Peyer's patch (tissue), 4 donors: ENCODE results near the gene MREG. TPM values are rescaled to one million over a fixed set of nuclear protein-coding genes. Genes with fewer than 3 reads are reported as not detected.

Experiments used
- DNase-seq, 3 donors: peaks; one replicate each; pipeline ENCODE4 v3.0.0-alpha.2; 2017 to 2019
- H3K27ac ChIP-seq, 4 donors: fragments of 200-600 bp; sonication (generic); one replicate each; pipeline ENCODE4 v1.5.1; 2016 to 2019
- H3K27me3 ChIP-seq, 2 donors: fragments of 200-600 bp; sonication (generic); one replicate each; pipeline ENCODE4 v1.5.1; 2019
- H3K36me3 ChIP-seq, 3 donors: fragments of 200-600 bp; sonication (generic); one replicate each; pipeline ENCODE4 v1.5.1; 2016 to 2019
- H3K4me1 ChIP-seq, 4 donors: fragments of 200-600 bp; sonication (generic); one replicate each; pipeline ENCODE4 v1.5.1; 2016 to 2019
- H3K4me3 ChIP-seq, 4 donors: fragments of 200-600 bp; sonication (generic); 1 replicate in 3 of 4; 2 replicates in 1 of 4; pipeline ENCODE4 v1.5.1; 2016 to 2019; ENCODE audit warnings: mild to moderate bottlenecking in 1 of 4
- H3K9me3 ChIP-seq, 4 donors: fragments of 200-600 bp; sonication (generic); one replicate each; pipeline ENCODE4 v1.5.1; 2016 to 2019; ENCODE audit warnings: mild to moderate bottlenecking in 1 of 4
- CTCF ChIP-seq, 6 experiments: fragments of 450-650 bp in 4 of 6; fragments of 200-600 bp in 2 of 6; sonication (generic) in 1 of 6; IDR thresholded peaks; one replicate each; pipeline ENCODE4 v1.5.1; 2017 to 2019; ENCODE audit warnings: antibody characterized with exemption in 6 of 6, mild to moderate bottlenecking in 3 of 6, moderate library complexity in 1 of 6
- POLR2A ChIP-seq, 2 donors: fragments of 450-650 bp; IDR thresholded peaks; one replicate each; pipeline ENCODE4 v1.5.1; 2017; ENCODE audit warnings: antibody characterized with exemption in 2 of 2, mild to moderate bottlenecking in 2 of 2, moderate library complexity in 2 of 2
- total RNA-seq, 4 donors: library from RNA; depleted of rRNA; stranded (reverse); fragments of >200 nt; gene quantifications; one replicate each; pipeline ENCODE4 v1.1.0, GENCODE V29; 2016

MREG gene
- total RNA-seq, result 10 to 100 TPM in 1 of 4 donors, 1 to 10 TPM in 3; 6.2 to 10.7 (median 7.2) TPM

DNA sequence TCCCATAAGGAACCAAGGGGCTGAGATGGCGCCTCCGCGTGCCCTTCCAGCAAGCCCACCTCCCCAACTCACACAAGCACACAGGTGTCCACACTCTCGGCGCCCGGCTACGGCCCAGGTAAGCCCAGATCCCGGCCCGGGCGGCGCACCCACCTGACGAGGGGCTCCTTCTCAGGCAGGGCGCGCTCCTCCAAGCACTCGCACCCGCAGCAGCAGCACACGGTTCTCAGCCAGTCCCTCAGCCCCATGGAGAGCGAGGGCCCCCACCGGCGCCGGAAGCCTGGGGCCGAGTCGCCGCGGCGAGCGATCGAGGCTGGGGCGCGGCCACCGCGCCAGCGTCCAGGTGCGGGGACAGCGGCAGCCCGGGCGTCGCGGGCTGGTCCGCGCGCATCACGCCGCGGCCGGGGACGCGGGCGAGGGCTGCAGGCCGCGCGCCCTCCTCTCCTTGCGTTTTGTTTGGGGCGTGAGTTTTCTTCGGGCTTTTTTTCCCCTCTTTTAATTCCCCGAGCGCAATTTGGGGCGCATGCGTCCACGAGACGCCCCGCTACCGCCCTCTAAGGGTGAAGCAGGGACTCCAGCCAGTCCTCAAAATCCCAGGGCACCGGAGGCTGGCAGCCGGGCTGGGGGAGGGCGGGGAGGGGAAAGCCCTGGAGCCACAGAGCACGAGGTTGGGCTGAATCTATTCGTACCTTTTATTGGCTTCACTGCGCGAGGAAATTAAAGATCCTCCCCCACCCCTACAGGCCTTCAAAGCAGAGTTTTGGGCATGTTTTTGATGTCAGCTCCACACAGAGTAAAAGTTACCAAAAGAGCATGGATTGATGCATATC, at the start of gene MREG:
MREG (minus strand) TSS at position 472 of the 830 bp plus-strand sequence; CDS start at position 248, 224 bp downstream.
- TF ChIP-seq POLR2A (IDR thresholded peaks at IDR 0.05), result no peak
- TF ChIP-seq CTCF (IDR thresholded peaks at IDR 0.05), result peak in 5 of 6 experiments; percentile 47 to 76 (median 68)
- Histone ChIP-seq H3K4me3 (peak within 1 kb of the TSS; percentile 59 to 80 (median 73)), H3K27ac (peak within 1 kb of the TSS in 2 of 4 donors; percentile 42 to 59), H3K27me3 (no peaks in the 10 kb centered on the region), H3K4me1 (no peaks in the 10 kb centered on the region), H3K36me3 (no peaks in the 10 kb centered on the region), H3K9me3 (no peaks in the 10 kb centered on the region)
- peak; percentile 70 to 88 (median 83) for DNase-seq

GRCh38 chr2:216059233-216059834, 46.0 kb upstream of the MREG start:
- Histone ChIP-seq H3K4me3 (no peak overlapping the region), H3K4me1 (peaks cover 0 to 11% (median 0%) of the 10 kb centered on the region in 4 donors), H3K27me3 (no peaks in the 10 kb centered on the region), H3K9me3 (no peaks in the 10 kb centered on the region), H3K27ac (no peak overlapping the region), H3K36me3 (peaks cover 0 to 34% (median 0%) of the 10 kb centered on the region in 3 donors)
- TF ChIP-seq POLR2A (IDR thresholded peaks at IDR 0.05) (no peak), CTCF (IDR thresholded peaks at IDR 0.05) (peak in 4 of 6 experiments; percentile 29 to 48 (median 40))
- no peak for DNase-seq

DNA sequence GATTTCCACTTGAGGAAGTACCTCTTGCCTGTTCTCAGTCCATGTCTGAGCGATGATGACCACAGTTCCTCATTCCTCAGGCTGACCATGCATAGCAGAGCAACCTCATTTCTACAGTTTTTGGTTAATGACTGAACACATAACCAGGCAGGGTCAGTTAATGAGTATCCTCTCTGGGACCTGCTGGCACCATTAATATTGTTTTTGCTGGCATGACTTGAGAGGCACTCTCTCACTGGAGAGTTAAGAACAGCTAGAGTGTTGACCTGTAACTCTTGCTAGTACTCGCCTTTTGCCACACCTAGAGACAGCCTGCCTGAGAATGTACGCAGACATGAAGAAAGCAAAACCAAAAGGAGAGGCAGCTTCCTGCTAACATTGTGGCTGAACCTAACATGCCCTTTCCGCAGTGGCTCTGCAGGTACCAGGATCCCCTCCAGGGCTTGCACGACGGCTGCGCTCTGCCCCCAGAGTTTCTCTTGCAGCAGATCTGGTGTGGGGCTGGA, 44.4 kb upstream of the MREG start:
- Histone ChIP-seq H3K27ac (peak overlapping the region; percentile 73 to 91 (median 77)), H3K4me1 (peaks cover 0 to 11% (median 0%) of the 10 kb centered on the region in 4 donors), H3K36me3 (peaks cover 0 to 22% (median 0%) of the 10 kb centered on the region in 3 donors), H3K27me3 (no peaks in the 10 kb centered on the region), H3K9me3 (no peaks in the 10 kb centered on the region), H3K4me3 (peak overlapping the region; percentile 11 to 31 (median 25))
- DNase-seq, result peak; percentile 64 to 81 (median 67)
- TF ChIP-seq POLR2A (IDR thresholded peaks at IDR 0.05) (peak in 1 of 2 donors; percentile 13), CTCF (IDR thresholded peaks at IDR 0.05) (peak in 2 of 6 experiments; percentile 1 to 25)

DNA sequence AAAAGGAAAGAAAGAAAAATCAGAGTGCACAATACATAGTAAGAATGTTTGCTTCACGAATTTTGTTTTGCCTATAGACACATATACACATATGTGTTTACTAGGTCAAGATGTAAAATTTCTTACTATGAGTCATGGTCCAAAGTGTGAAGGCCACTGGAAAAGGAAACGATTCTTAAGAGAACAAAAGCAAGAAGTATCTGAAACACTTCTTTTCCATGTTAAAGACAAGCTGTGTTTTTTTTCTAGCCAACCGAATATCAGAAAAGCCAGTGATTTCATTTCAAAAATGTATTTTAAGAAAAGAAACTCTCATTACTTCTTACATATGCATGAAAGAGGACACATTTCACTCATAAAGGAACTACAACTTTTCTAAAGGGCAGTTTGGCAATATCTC, 43.4 kb upstream of the MREG start:
- Histone ChIP-seq H3K27ac (peak overlapping the region; percentile 73 to 91 (median 77)), H3K27me3 (no peaks in the 10 kb centered on the region), H3K4me1 (peaks cover 0 to 11% (median 0%) of the 10 kb centered on the region in 4 donors), H3K9me3 (no peaks in the 10 kb centered on the region), H3K36me3 (peaks cover 0 to 12% (median 0%) of the 10 kb centered on the region in 3 donors), H3K4me3 (peak overlapping the region in 1 of 4 donors; percentile 9)
- DNase-seq, result no peak
- TF ChIP-seq POLR2A (IDR thresholded peaks at IDR 0.05), result no peak
- TF ChIP-seq CTCF (IDR thresholded peaks at IDR 0.05), result no peak

DNA sequence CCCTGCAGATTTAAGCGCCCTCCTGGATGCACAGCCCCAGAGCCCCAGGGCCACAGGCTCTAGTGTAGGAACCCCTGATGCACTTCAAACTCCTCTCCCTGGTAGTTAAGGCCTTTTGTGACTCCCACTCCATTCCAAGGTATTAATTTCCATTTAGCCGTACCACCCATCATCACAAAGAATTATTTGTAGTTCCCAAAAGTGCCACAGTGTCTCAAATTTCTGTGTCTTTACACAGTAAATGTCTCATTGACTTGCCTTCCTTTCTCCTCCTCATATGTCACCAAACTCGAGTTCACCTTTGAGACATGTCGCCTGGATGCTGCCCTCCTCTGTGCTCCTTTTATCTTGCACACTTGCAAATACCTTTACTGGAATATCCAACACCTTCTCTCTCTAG, 42.3 kb upstream of the MREG start:
- H3K4me1 ChIP-seq, result peaks cover 0 to 11% (median 0%) of the 10 kb centered on the region in 4 donors
- no peaks in the 10 kb centered on the region for H3K27me3 ChIP-seq
- peaks cover 0 to 11% (median 0%) of the 10 kb centered on the region in 3 donors for H3K36me3 ChIP-seq
- no peaks in the 10 kb centered on the region for H3K9me3 ChIP-seq
- no peak overlapping the region for H3K4me3 ChIP-seq
- no peak for TF ChIP-seq CTCF (IDR thresholded peaks at IDR 0.05)
- no peak for TF ChIP-seq POLR2A (IDR thresholded peaks at IDR 0.05)
- DNase-seq, result no peak
- no peak overlapping the region for H3K27ac ChIP-seq
